ENCODE data around the gene PHAX.
A peak's percentile ranks its signal among the peaks of the same experiment; 100 is the strongest.

The PHAX gene

GRCh38 chr5:126674145-126674544 is 73.4 kb downstream of the PHAX start:
- FAIRE-seq (no peak), DNase-seq (ENCODE audit: insufficient read length, low spot score) (no peak)
- TF ChIP-seq SPI1 (IDR thresholded peaks at IDR 0.05; ENCODE audit: low read depth, low read length) (no peak), PAX5 (IDR thresholded peaks at IDR 0.05; ENCODE audit: insufficient read depth, low read length, severe bottlenecking) (no peak), POU2F2 (IDR thresholded peaks at IDR 0.05; ENCODE audit: low read depth, low read length) (no peak), POLR2AphosphoS5 (IDR thresholded peaks at IDR 0.05; ENCODE audit: low read depth, low read length) (no peak), TAF1 (IDR thresholded peaks at IDR 0.05; ENCODE audit: low read depth, low read length) (no peak), POLR2A (IDR thresholded peaks at IDR 0.05; ENCODE audit: low read depth, low read length) (no peak)

DNA sequence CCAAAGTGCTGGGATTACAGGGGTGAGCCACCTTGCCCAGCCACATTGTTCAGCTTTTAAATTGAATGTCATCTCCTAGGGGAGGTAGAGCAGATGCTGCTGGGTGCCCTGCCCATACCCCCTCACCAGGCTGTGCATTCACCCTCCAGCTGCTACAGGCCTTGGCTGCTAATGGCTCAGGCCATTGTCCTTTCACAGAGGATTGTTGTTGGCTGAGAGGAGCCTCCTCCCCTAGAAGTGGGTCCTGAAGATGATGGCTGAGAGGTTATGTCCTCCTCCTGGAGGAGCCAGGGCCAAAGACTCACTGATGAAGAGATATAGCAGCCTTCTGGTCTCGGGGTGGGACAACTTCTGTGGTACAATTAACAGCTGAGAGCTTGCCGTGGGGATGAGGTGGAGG is 74.6 kb downstream of the PHAX start:
- FAIRE-seq (no peak), DNase-seq (ENCODE audit: insufficient read length, low spot score) (no peak)
- no peak for TF ChIP-seq POLR2A (IDR thresholded peaks at IDR 0.05; ENCODE audit: low read depth, low read length)
- no peak for TF ChIP-seq PAX5 (IDR thresholded peaks at IDR 0.05; ENCODE audit: insufficient read depth, low read length, severe bottlenecking)

DNA sequence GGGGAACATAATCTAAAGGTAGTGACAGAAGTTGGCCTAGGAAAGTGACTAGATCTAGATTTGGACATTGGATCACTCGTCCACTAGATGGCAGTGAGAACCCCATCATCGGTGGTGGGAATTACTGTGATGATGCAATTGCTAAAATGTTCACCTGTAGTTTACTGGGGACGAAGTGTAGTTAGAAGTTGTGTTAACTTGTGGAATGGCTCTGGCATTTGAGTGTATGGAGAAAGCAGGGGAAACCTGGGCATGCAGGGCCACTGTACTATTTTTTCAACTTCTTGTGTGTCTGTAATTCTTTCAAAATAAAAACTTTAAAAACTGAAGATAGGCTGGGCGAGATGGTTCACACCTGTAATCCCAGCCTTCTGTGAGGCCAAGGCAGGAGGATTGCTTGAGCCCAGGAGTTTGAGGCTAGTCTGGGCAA is 75.5 kb downstream of the PHAX start:
- DNase-seq (ENCODE audit: insufficient read length, low spot score) (peak; percentile 57), FAIRE-seq (peak; percentile 78)
- TF ChIP-seq POLR2A (IDR thresholded peaks at IDR 0.05; ENCODE audit: low read depth, low read length), result no peak
- no peak for TF ChIP-seq SPI1 (IDR thresholded peaks at IDR 0.05; ENCODE audit: low read depth, low read length)
- TF ChIP-seq POLR2AphosphoS5 (IDR thresholded peaks at IDR 0.05; ENCODE audit: low read depth, low read length), result no peak
- TF ChIP-seq PAX5 (IDR thresholded peaks at IDR 0.05; ENCODE audit: insufficient read depth, low read length, severe bottlenecking), result no peak
- TF ChIP-seq POU2F2 (IDR thresholded peaks at IDR 0.05; ENCODE audit: low read depth, low read length), result no peak
- no peak for TF ChIP-seq TAF1 (IDR thresholded peaks at IDR 0.05; ENCODE audit: low read depth, low read length)

Data from GM12891 (cell line).